H1 (cell line): ENCODE results near the gene PGGHG. TPM values are rescaled to one million over a fixed set of nuclear protein-coding genes. Genes with fewer than 3 reads are reported as not detected.

Source experiments
- USF2 ChIP-seq: IDR thresholded peaks from 2 replicates; pipeline ENCODE4 v1.6.1; 2011; ENCODE audit warnings: low read length, improper control_type of control experiment
- polyA plus RNA-seq, 7 experiments: library from polyadenylated mRNA; depleted of rRNA in 3 of 7; stranded (reverse) in 5 of 7; unstranded in 2 of 7; fragments of >200 nt in 5 of 7; fragments of 200-250 nt in 2 of 7; gene quantifications; 1 replicate in 5 of 7; 2 replicates in 1 of 7; 4 replicates in 1 of 7; pipeline versions ENCODE4 v1.2.1 to v1.2.3, GENCODE V29; 2011 to 2013; ENCODE audit warnings: missing spikeins in 2 of 7, mixed read lengths in 2 of 7
- total RNA-seq: library from RNA; stranded (reverse); fragmentation: NEBNext Ultra II Directional; extraction: Animal tissue kit (Norgen Biotek cat#: 25700); gene quantifications from 2 replicates; pipeline ENCODE4 v1.2.1, GENCODE V29; 2021

The PGGHG gene
- total and polyA plus RNA-seq, 2 of the 8 experiments (the other 6 are each of a cell fraction or from before 2014, with no cell fraction given), result 34.8 to 60.7 TPM

DNA sequence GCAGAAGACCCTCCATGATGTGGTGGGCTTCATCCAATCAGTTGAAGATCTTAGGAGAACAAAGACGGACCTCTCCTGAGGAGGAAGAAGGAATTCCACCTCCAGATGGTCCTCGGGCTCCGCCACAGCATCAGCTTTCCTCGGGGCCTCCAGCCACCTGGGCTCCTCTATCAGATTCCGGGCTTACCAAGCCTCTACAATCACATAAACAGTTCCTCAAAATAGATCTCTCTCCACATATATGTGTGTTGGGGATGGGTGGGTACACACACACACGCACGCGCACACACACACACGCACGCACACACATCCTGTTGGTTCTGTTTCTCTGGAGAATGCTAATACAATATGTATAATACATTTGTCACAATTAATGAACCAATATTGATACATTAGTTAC, 29.5 kb upstream of the PGGHG start (continued):
- no peak for TF ChIP-seq USF2
